Fibroblast of lung (primary cell): ENCODE data around the gene BMP4.
"Not testable (repeated sequence)": the region's sequence is repeated elsewhere in the genome, so short reads cannot be mapped to it uniquely, and the experiment has no call there.

ENCODE experiments used
- CTCF ChIP-seq, 2 donors: IDR thresholded peaks in 1 of 2; conservative IDR thresholded peaks in 1 of 2; 1 replicate in 1 of 2; 2 replicates in 1 of 2; pipeline ENCODE4 v1.5.1; 2011 to 2012; ENCODE audit warnings: low read length in 2 of 2, control low read depth in 1 of 2, inconsistent platforms in 1 of 2, low read depth in 1 of 2, mild to moderate bottlenecking in 1 of 2
- EZH2 ChIP-seq: IDR thresholded peaks from 2 replicates; pipeline ENCODE4 v1.5.1; 2012; ENCODE audit warnings: low read length, control low read depth, mild to moderate bottlenecking; ENCODE audit errors: missing control alignments

- TF ChIP-seq CTCF (conservative IDR thresholded peaks at IDR 0.05 in 1 of 2, IDR thresholded peaks at IDR 0.05 in 1 of 2; ENCODE audit: low read depth in 1 of 2, low read length in 2 of 2); EZH2: not testable (repeated sequence)
Measured at GRCh38 chr14:53986718-53987117, 30.1 kb upstream of the BMP4 start.
